GM18873 (cell line): ENCODE results near the gene PTGES3.
"Not testable (repeated sequence)": the region's sequence is repeated elsewhere in the genome, so short reads cannot be mapped to it uniquely, and the experiment has no call there.

Experiments used
- ATAC-seq: cut with Tn5 transposase; IDR thresholded peaks from one replicate; pipeline ENCODE4 v1.9.1; 2021; ENCODE audit warnings: mild to moderate bottlenecking, moderate library complexity, moderate number of reproducible peaks; ENCODE audit not compliant: unreplicated experiment, low FRiP score

The PTGES3 gene

GRCh38 chr12:56713345-56713744 lies 25.3 kb upstream of the PTGES3 start:
- ATAC-seq = no peak

GRCh38 chr12:56709759-56710376 lies 21.8 kb upstream of the PTGES3 start:
- ATAC-seq = no peak

GRCh38 chr12:56704522-56704921 lies 16.4 kb upstream of the PTGES3 start:
- ATAC-seq = not testable (repeated sequence)

GRCh38 chr12:56699020-56699661 lies 11.1 kb upstream of the PTGES3 start:
- no peak for ATAC-seq

- ATAC-seq = no peak
Observed at GRCh38 chr12:56695327-56696101, 7.4 kb upstream of the PTGES3 start.

- ATAC-seq = no peak
Observed at GRCh38 chr12:56694161-56694560, 6.1 kb upstream of the PTGES3 start.

- no peak for ATAC-seq
Observed at GRCh38 chr12:56688846-56689109, 694 bp upstream of the PTGES3 start.

- ATAC-seq = peak; percentile 12
Observed at GRCh38 chr12:56687223-56688128, 608 bp downstream of the PTGES3 start.

- ATAC-seq = no peak
Observed at GRCh38 chr12:56684745-56685359, 3.2 kb downstream of the PTGES3 start.

- no peak for ATAC-seq
Observed at GRCh38 chr12:56682323-56682722, 5.8 kb downstream of the PTGES3 start.

- no peak for ATAC-seq
Observed at GRCh38 chr12:56679883-56680575, 8.1 kb downstream of the PTGES3 start.

- no peak for ATAC-seq
Observed at GRCh38 chr12:56678852-56679251, 9.2 kb downstream of the PTGES3 start.

GRCh38 chr12:56677680-56678079 lies 10.4 kb downstream of the PTGES3 start:
- peak; percentile 65 for ATAC-seq

- ATAC-seq = no peak
Observed at GRCh38 chr12:56676851-56677580, 11.1 kb downstream of the PTGES3 start.

GRCh38 chr12:56671608-56672007 lies 16.5 kb downstream of the PTGES3 start:
- ATAC-seq = no peak

- no peak for ATAC-seq
Observed at GRCh38 chr12:56670836-56671235, 17.2 kb downstream of the PTGES3 start.

GRCh38 chr12:56668197-56668457 lies 20.0 kb downstream of the PTGES3 start:
- no peak for ATAC-seq

- ATAC-seq = no peak
Observed at GRCh38 chr12:56661979-56662638, 26.0 kb downstream of the PTGES3 start.

- ATAC-seq = no peak
Observed at GRCh38 chr12:56661560-56661959, 26.5 kb downstream of the PTGES3 start.
